IPS-NIHi7 (cell line): ENCODE data around the gene NDRG2.
"Not testable (repeated sequence)": the region's sequence is repeated elsewhere in the genome, so short reads cannot be mapped to it uniquely, and the experiment has no call there.

ENCODE experiments used
- DNase-seq: peaks from one replicate; pipeline ENCODE4 v3.0.0; 2012; ENCODE audit warnings: mixed read lengths; ENCODE audit errors: extremely low spot score

The NDRG2 gene

GRCh38 chr14:21055432-21056117, 30.7 kb upstream of the NDRG2 start:
- DNase-seq = no peak

- no peak for DNase-seq
Observed at GRCh38 chr14:21054768-21055145, 29.9 kb upstream of the NDRG2 start.

GRCh38 chr14:21054123-21054767, 29.4 kb upstream of the NDRG2 start:
- DNase-seq = no peak

GRCh38 chr14:21053184-21054122, 28.6 kb upstream of the NDRG2 start:
- DNase-seq = no peak

GRCh38 chr14:21050597-21050996, 25.7 kb upstream of the NDRG2 start:
- DNase-seq = no peak

GRCh38 chr14:21049271-21049673, 24.4 kb upstream of the NDRG2 start:
- DNase-seq = no peak

GRCh38 chr14:21048638-21049037, 23.8 kb upstream of the NDRG2 start:
- no peak for DNase-seq

- no peak for DNase-seq
Observed at GRCh38 chr14:21047378-21047781, 22.5 kb upstream of the NDRG2 start.

GRCh38 chr14:21043974-21044618, 19.2 kb upstream of the NDRG2 start:
- DNase-seq = no peak

GRCh38 chr14:21043387-21043973, 18.6 kb upstream of the NDRG2 start:
- no peak for DNase-seq

- DNase-seq = no peak
Observed at GRCh38 chr14:21042918-21043317, 18.1 kb upstream of the NDRG2 start.

- DNase-seq = no peak
Observed at GRCh38 chr14:21041676-21042433, 17.0 kb upstream of the NDRG2 start, which contains the start of gene RNASE7. Gene RNASE7 (plus strand): TSS chr14:21042362. CDS start chr14:21042993, 631 bp downstream.

- not testable (repeated sequence) for DNase-seq
Observed at GRCh38 chr14:21040941-21041340, 16.1 kb upstream of the NDRG2 start.

- no peak for DNase-seq
Observed at GRCh38 chr14:21040370-21040925, 15.6 kb upstream of the NDRG2 start.

- peak; percentile 83 for DNase-seq
Observed at GRCh38 chr14:21039585-21040369, 14.9 kb upstream of the NDRG2 start.

- peak; percentile 72 for DNase-seq
Observed at GRCh38 chr14:21038441-21039422, 13.9 kb upstream of the NDRG2 start.

GRCh38 chr14:21037156-21037555, 12.3 kb upstream of the NDRG2 start:
- no peak for DNase-seq

GRCh38 chr14:21036751-21037150, 11.9 kb upstream of the NDRG2 start:
- no peak for DNase-seq
